ENCODE data around the gene PPIF.
"Not testable (repeated sequence)": the region's sequence is repeated elsewhere in the genome, so short reads cannot be mapped to it uniquely, and the experiment has no call there.

PPIF gene

DNA sequence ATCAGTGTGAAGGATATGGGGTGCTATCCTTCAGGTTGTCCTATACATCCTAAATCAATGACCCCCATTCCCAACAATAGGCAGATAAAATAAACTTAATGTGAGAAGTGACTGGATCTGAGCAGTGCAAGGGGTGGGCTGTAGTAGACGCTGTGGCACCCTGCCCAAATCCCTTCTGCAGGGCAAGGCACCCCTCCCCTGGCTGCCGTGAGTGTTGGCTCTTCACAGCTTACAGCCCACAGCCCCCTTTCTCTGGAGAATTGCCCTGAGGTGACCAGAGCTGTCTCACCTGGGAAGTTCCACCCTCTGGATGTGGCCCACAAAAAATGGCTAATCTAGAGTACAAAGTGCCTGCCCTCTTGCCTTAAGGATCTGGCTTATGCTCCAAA, 25.8 kb upstream of the PPIF start:
- no peak for DNase-seq (ENCODE audit: low spot score in 2 of 2)
- peak overlapping the region; percentile 8 for H3K4me3 Mint-ChIP-seq
- peak overlapping the region; percentile 94 for H3K27ac Mint-ChIP-seq
- H3K36me3 Mint-ChIP-seq: peaks cover 32% of the 10 kb centered on the region
- ATAC-seq: no peak
- H3K9me3 Mint-ChIP-seq: peaks cover 5% of the 10 kb centered on the region
- peaks cover 79% of the 10 kb centered on the region for H3K4me1 Mint-ChIP-seq

DNA sequence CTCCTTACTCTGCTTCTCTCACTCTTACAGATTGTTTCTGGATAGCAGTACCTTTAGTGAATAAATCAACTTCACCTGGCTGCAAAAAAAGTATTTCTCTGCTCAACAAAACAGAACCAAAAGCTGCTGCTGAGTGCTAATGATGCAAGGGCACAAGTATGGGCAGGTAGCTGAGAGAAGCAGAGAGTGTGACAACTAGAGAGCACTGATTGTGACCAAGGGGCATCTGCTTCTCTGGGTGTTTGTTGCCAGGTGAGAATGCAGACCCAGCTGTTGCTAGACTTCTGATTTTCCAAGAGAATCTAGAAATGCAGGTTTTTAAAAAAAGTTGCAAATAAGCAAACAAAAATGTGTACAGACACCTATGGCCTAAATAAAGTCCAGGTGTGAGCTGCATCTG, 25.3 kb upstream of the PPIF start:
- Mint-ChIP-seq H3K4me1 (peaks cover 75% of the 10 kb centered on the region), H3K27ac (peak overlapping the region; percentile 94), H3K4me3 (peak overlapping the region; percentile 8), H3K9me3 (peaks cover 5% of the 10 kb centered on the region), H3K36me3 (peaks cover 27% of the 10 kb centered on the region)
- no peak for ATAC-seq
- no peak for DNase-seq (ENCODE audit: low spot score in 2 of 2)

DNA sequence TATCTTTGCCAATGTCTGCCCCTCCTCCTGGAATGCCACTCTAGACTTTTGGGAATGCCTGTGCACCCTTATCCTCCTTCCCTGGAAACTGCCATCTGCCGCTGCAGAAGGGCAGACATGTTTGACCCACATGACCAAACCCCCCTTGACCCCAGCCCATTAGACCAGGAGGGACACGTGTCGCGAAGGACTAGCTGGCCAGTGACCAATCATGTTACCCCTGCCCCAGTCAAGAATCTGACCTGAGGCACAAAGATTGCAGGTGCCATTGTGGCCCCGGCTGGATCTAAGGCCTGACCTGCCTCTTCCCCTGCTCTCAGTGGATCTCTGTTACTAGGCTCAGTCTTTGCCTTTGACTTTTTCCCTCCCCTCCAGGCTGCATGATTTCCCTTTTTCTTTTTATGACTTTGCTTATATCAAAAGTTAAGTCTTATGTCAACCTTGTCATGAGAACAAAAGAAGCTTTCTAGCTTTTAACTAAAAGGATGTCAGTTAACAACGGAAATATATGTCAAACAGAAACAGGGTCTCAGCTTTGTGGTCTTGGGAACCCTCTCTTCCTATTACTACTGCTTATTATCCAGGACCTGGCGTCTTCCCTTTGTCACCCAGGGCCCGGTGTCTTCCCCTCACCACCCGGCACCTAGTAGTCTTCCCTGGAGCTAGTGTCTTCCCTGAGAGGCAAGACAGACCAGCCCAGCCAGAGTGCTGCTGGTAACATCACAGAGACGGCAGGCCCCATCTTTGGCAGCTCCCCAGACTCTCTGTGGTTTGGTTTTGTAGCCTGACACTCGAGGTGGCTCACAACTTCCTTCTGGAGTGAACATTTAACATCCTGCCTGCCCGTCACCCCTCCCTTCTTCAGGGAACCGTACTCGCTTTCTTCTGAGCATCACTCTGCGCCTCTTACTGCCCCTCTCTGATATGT, 24.4 kb upstream of the PPIF start:
- DNase-seq (ENCODE audit: low spot score in 2 of 2) (peak; percentile 53 to 89), ATAC-seq (peak; percentile 83)
- peaks cover 18% of the 10 kb centered on the region for H3K36me3 Mint-ChIP-seq
- peaks cover 5% of the 10 kb centered on the region for H3K9me3 Mint-ChIP-seq
- peak overlapping the region; percentile 75 for H3K4me3 Mint-ChIP-seq
- H3K27ac Mint-ChIP-seq: peak overlapping the region; percentile 99
- peaks cover 66% of the 10 kb centered on the region for H3K4me1 Mint-ChIP-seq

DNA sequence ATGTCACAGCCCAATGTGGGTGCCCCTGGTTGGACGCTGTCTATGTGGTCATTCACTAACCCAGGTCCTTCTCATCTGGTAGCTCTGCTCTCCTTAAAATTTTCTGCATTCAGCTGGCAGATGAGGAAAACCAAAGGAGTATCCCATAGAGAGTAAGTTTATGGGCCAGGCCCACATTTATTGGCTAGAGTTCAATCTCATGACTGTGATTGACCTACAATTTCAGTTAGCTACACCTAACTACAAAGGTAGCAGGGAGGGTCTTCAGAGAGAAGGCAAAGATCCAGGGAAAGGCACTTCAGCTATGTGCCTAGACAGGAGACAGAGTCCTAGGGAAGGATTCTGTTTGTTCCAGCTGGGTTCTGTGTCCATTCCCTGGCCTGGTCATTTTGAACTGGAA, 23.7 kb upstream of the PPIF start:
- Mint-ChIP-seq H3K4me1 (peaks cover 58% of the 10 kb centered on the region), H3K4me3 (peak overlapping the region; percentile 75), H3K36me3 (peaks cover 11% of the 10 kb centered on the region), H3K27ac (peak overlapping the region; percentile 99), H3K9me3 (peaks cover 4% of the 10 kb centered on the region)
- ATAC-seq: no peak
- DNase-seq (ENCODE audit: low spot score in 2 of 2): no peak

DNA sequence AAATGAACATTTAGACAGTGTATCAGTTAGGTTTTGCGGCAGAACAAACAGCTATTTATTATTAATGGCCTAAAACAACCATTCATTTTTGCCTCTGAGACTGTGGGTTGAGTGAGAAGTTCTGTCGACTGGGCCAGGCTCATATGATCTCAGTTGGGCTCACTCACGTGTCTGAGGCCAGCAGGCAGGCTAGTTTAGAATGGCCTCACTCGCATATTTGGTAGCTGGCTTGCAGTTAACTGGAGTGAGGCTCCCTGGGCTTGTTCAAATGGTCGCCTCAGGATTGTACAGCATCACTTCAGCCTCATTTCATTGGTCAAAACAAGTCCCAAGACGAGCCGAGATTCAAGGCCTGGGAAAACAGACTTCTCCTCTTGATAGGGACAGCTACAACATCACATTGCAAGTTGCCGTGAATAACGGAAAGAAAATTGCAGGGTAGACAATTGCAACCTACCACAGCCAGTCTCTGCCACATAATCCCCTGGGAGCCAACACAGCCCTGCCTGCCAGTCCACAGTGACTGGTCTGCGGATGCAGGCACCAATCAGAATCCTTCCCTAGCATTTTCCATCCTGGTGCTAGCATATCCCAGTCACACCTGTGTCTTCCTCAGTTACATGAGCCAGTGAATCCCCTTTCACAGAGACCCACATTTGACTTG, 23.1 kb upstream of the PPIF start:
- no peak overlapping the region for H3K4me3 Mint-ChIP-seq
- ATAC-seq: no peak
- no peaks in the 10 kb centered on the region for H3K9me3 Mint-ChIP-seq
- H3K27ac Mint-ChIP-seq: peak overlapping the region; percentile 99
- no peak for DNase-seq (ENCODE audit: low spot score in 2 of 2)
- H3K4me1 Mint-ChIP-seq: peaks cover 53% of the 10 kb centered on the region
- H3K36me3 Mint-ChIP-seq: peaks cover 5% of the 10 kb centered on the region

DNA sequence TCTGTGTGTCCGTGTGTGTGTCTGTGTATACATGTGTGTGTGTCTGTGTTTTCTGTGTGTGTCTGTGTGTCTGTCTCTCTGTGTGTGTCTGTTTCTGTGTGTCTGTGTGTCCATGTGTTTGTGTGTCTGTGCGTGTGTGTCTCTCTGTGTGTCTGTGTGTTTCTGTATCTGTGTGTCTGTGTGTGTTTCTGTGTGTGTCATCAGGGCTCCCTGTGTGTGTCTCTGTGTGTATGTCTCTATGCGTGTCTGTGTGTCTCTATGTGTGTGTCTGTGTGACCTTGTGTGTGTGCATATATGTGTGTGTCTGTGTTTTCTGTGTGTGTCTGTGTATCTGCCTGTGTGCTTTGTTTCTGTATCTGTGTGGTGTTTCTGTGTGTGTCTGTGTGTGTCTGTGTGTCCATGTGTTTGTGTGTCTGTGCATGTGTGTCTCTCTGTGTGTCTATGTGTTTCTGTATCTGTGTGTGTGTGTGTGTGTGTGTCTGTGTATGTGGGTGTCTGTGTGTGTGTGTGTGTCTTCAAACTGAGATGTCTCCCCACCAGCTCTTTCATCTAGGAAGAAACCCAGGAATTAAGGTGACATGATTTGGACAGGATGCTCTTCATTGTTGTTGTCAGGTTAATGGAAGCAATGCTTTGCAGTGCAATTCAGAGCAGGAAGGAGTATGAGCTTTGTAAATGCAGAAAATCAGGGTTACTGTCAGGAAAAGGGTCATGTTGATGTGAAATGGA, 20.7 kb upstream of the PPIF start:
- DNase-seq (ENCODE audit: low spot score in 2 of 2) (no peak), ATAC-seq (no peak)
- no peak overlapping the region for H3K27ac Mint-ChIP-seq
- H3K4me1 Mint-ChIP-seq: peaks cover 45% of the 10 kb centered on the region
- H3K4me3 Mint-ChIP-seq: no peak overlapping the region
- no peaks in the 10 kb centered on the region for H3K36me3 Mint-ChIP-seq
- no peaks in the 10 kb centered on the region for H3K9me3 Mint-ChIP-seq

DNA sequence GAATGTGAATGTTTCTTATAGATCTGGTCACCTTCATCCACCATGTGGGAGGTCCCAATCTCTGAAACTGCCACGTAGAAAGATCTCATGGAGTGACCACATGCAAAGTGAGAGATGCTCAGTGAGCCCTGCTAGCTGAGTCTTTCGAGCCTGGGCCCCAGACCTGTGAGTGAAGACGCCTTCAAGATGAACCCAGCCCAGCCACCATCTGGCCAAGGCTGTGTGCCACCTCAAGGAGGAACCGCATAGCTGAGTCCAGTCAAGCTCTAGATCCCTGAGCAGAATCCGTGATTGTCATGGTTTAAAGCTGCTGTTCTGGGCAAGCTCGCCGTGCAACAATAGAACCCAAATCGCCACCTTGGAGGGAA, 20.2 kb upstream of the PPIF start:
- ATAC-seq (no peak), DNase-seq (ENCODE audit: low spot score in 2 of 2) (no peak)
- Mint-ChIP-seq H3K4me1 (peaks cover 45% of the 10 kb centered on the region), H3K4me3 (no peak overlapping the region), H3K36me3 (no peaks in the 10 kb centered on the region), H3K27ac (no peak overlapping the region), H3K9me3 (no peaks in the 10 kb centered on the region)

DNA sequence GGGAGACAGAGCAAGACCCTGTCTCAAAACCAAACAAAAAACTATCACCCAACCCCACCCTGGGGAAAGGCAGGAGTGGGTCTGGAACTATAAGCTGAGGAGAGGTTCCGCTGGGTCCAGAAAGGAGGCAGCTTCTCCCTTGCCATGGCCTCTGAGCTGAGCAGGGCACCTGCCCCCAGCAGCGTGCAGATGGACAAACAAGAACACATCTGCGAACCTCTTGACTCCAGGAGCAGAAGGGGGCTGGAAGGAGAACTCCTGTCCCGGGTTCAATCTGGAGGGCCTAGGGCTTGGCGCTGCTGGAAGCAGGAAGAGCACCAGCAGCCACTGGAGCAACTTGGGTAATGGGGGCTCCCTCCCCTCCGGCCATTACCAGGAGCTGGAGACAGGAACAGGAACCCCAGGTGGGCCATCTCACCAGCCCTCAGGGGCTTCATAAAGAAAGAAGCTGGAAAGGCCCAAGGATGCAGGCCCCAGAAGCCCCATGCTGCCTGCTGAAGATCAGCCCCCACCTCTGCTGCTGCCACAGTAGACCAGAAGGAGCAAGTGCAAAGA, 19.0 kb upstream of the PPIF start:
- DNase-seq (ENCODE audit: low spot score in 2 of 2): no peak
- no peaks in the 10 kb centered on the region for H3K9me3 Mint-ChIP-seq
- ATAC-seq: no peak
- peaks cover under 1% of the 10 kb centered on the region for H3K36me3 Mint-ChIP-seq
- H3K4me3 Mint-ChIP-seq: no peak overlapping the region
- no peak overlapping the region for H3K27ac Mint-ChIP-seq
- H3K4me1 Mint-ChIP-seq: peaks cover 35% of the 10 kb centered on the region

DNA sequence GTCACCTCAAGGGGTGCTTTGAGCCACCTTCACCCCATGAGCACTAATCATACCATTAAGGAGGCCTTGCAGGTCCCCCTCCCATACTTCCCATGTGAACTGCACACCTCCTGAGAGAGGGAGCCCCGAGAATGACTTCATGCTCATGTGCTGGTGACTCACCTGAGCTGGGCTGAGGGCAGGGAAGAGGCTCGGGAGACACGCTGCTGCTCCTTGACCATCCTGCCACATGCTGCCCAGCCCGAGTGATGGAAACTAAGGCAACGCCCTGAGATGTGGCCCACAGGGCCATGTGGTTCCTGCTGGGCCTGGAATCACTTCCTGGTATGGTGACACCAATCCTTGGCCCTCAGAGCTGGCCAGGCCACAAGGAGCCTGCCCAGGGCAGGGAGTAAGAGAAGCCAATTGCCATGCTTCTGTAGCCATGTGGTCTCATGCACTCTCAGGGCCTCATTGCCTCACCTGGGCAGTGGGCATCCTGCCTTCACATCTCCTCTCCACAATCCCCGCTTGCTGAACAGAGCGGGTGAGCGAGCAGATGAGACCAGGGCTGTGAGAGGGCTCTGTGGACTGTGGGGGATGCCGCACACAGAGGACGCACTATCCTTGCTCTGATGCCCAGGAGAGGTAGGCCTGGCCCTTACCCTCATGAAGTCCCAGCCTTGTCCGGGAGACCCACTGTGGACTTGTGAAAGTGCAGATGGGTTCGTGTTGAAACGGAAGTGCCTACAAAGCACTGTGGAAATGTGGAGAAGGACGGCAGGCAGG, 18.3 kb upstream of the PPIF start:
- peaks cover 5% of the 10 kb centered on the region for H3K36me3 Mint-ChIP-seq
- ATAC-seq (no peak), DNase-seq (ENCODE audit: low spot score in 2 of 2) (no peak)
- no peak overlapping the region for H3K27ac Mint-ChIP-seq
- H3K4me1 Mint-ChIP-seq: peaks cover 34% of the 10 kb centered on the region
- no peaks in the 10 kb centered on the region for H3K9me3 Mint-ChIP-seq
- H3K4me3 Mint-ChIP-seq: no peak overlapping the region

DNA sequence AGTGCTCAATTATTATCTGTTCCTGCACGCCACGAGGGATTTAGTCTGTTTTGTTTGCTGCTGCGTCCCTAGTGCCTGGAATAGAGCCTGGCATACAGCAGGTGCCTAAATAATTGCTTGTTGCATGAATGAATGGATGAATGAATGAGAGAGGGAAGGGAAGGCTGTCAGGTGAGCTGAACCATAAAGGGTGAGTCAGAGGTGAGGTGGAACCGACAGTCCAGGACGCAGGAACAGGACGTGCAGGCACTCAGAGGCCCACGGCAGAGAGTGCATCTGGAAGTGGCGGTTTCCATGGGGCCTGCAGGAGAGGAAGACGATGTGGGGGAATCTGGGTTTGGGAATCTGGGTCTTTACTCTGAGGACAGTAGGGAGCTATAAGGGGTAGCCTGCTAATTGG, 17.7 kb upstream of the PPIF start:
- Mint-ChIP-seq H3K9me3 (no peaks in the 10 kb centered on the region), H3K4me1 (peaks cover 40% of the 10 kb centered on the region), H3K36me3 (peaks cover 5% of the 10 kb centered on the region), H3K27ac (no peak overlapping the region), H3K4me3 (no peak overlapping the region)
- no peak for DNase-seq (ENCODE audit: low spot score in 2 of 2)
- no peak for ATAC-seq

DNA sequence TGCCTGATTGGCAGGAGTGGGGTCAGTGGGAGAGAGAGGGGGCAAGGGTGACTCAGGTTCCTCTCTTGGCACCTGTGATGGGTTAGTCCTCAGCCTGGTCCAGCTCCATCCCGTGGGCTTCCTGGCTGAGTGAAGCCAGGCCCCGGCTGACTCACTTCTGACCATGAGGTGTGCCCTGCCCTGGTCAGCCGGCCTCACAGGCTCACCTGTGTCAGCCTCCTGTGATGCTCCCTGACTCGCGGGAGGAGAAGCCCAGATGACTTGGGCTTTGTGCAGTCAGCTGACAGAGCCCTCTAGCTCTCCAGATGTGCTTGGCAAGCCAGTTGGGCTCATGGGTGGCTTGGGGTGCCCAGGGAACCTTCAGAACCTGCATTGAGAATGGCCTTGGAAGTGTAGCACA, 16.0 kb upstream of the PPIF start:
- no peaks in the 10 kb centered on the region for H3K9me3 Mint-ChIP-seq
- peaks cover 48% of the 10 kb centered on the region for H3K4me1 Mint-ChIP-seq
- peak overlapping the region; percentile 93 for H3K27ac Mint-ChIP-seq
- peak overlapping the region; percentile 46 for H3K4me3 Mint-ChIP-seq
- DNase-seq (ENCODE audit: low spot score in 2 of 2) (no peak), ATAC-seq (peak; percentile 14)
- peaks cover 5% of the 10 kb centered on the region for H3K36me3 Mint-ChIP-seq

DNA sequence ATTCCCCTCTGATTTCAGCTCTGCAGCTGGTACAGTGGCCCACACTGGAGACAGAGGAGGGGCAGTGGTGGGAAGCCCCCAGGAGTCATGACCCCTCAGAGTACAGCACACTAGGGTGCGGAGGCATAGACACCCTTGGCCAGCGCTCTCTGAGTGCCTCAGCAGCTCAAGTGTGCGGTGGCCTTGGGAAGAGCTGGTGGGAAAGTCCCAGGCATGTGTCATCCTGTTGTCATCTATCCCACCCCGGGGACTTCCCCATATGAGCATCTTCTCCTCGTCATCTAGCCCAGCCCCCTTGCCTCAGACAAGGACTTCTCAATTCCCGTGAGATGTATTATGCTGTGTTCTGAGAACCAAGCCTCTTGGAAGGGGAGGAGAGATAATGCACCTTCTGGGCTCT, 15.6 kb upstream of the PPIF start:
- Mint-ChIP-seq H3K4me3 (peak overlapping the region; percentile 46), H3K27ac (peak overlapping the region; percentile 93), H3K36me3 (peaks cover 5% of the 10 kb centered on the region), H3K9me3 (no peaks in the 10 kb centered on the region), H3K4me1 (peaks cover 52% of the 10 kb centered on the region)
- DNase-seq (ENCODE audit: low spot score in 2 of 2): peak; percentile 58 to 91
- ATAC-seq: peak; percentile 99

DNA sequence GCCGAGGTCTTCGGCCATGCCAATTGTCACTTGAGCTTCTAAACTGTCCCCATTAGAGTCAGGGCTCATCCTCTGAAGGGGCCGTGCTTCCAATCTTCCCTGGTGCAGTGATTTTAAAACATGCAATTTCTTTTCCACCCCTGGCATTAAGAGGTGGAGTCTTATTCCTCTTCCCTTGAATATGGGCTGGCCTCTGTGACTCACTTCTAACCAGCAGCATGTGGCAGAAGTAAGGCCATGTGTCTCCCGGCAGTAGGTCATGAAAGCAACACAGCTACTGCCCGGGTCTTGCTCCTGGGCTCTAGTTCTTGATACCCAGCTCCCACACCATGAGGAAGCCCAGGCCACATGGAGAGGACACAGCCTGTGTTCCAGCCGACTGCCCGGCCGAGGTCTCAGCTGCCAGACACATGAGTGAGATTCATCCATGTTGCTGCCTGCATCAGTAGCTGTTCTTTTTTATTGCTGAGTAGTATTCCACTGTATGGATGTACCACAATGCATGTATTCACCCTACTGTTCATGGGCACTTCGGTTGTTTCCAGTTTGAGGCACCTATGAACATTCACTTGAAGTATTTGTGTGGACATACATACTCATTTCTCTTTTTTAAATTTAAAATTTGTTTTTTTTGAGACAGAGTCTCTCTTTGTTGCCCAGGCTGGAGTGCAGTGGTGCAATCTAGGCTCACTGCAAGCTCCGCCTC, 14.5 kb upstream of the PPIF start:
- not testable (repeated sequence) for H3K9me3 Mint-ChIP-seq; H3K36me3 Mint-ChIP-seq; DNase-seq (ENCODE audit: low spot score in 2 of 2); H3K4me3 Mint-ChIP-seq; ATAC-seq
- H3K27ac Mint-ChIP-seq: peak overlapping the region; percentile 41
- peaks cover 52% of the 10 kb centered on the region for H3K4me1 Mint-ChIP-seq

DNA sequence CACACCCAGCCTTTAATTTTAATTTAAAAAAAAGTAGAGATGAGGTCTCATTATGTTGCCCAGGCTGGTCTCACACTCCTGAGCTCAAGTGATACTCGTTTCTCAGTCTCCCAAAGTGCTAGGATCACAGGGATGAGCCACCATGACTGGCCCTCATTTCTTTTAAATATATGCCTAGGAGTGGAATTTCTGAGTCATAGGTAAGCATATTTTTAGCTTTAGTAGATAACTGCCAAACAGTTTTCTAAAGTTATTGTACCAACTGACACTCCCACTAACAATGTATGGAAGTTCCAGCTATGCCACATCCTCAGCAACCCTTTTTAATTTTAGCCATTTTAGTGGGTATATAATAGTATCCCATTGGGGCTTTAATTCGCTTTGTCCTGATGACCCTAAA, 13.8 kb upstream of the PPIF start:
- H3K36me3 Mint-ChIP-seq: peaks cover 5% of the 10 kb centered on the region
- ATAC-seq (no peak), DNase-seq (ENCODE audit: low spot score in 2 of 2) (no peak)
- H3K4me3 Mint-ChIP-seq: no peak overlapping the region
- no peaks in the 10 kb centered on the region for H3K9me3 Mint-ChIP-seq
- peaks cover 52% of the 10 kb centered on the region for H3K4me1 Mint-ChIP-seq
- peak overlapping the region; percentile 41 for H3K27ac Mint-ChIP-seq

All from stimulated activated effector memory CD8-positive, alpha-beta T cell treated with anti-CD3 and anti-CD28 coated beads, Interleukin-12 subunit alpha, Interleukin-12 subunit beta, amount 100 ng/mL, for 72 hours (primary cell).